K562 (cell line): ENCODE measurements around the gene VDAC2. TPM values are rescaled to one million over a fixed set of nuclear protein-coding genes. Genes with fewer than 3 reads are reported as not detected.
A peak's percentile ranks its signal among the peaks of the same experiment; 100 is the strongest.

Experiments
- CCNT2 ChIP-seq: IDR thresholded peaks from 2 replicates; pipeline ENCODE4 v1.6.1; 2011; ENCODE audit warnings: borderline replicate concordance, low read depth, mild to moderate bottlenecking, moderate library complexity, mixed read lengths, low read length; ENCODE audit not compliant: insufficient read length; ENCODE audit errors: extremely low read depth
- NFE2 ChIP-seq: IDR thresholded peaks from 2 replicates; pipeline ENCODE4 v1.6.1; 2014; ENCODE audit warnings: antibody characterized with exemption, low read depth
- NFRKB ChIP-seq: fragments of 450-650 bp; IDR thresholded peaks from 2 replicates; pipeline ENCODE4 v1.6.1; 2016; ENCODE audit warnings: low read depth
- NR4A1 ChIP-seq, 2 experiments: fragments of 250-450 bp in 1 of 2; fragments of 450-650 bp in 1 of 2; sonication (Bioruptor Pico) in 1 of 2; IDR thresholded peaks; 2 replicates each; pipeline versions ENCODE4 v1.4.0 to v1.6.1; 2016 to 2020; ENCODE audit warnings: mild to moderate bottlenecking in 2 of 2, missing compliant biosample characterization in 1 of 2, missing genetic modification characterization in 1 of 2, moderate library complexity in 1 of 2
- PKNOX1 ChIP-seq: fragments of 450-650 bp; IDR thresholded peaks from 2 replicates; pipeline ENCODE4 v1.6.1; 2016
- POLR2A ChIP-seq: fragments of 450-650 bp; conservative IDR thresholded peaks from 2 replicates; pipeline ENCODE4 v1.6.1; 2016
- RBM22 ChIP-seq: fragments of 200-400 bp; formaldehyde crosslinking; IDR thresholded peaks from 2 replicates; pipeline ENCODE4 v1.6.1; 2018; ENCODE audit warnings: low read length, low read depth; ENCODE audit not compliant: poor library complexity, severe bottlenecking
- SOX6 ChIP-seq: fragments of 450-650 bp; IDR thresholded peaks from 2 replicates; pipeline ENCODE4 v1.6.1; 2014; ENCODE audit warnings: mild to moderate bottlenecking
- STAG1 ChIP-seq: sonication (generic); formaldehyde crosslinking; IDR thresholded peaks from 2 replicates; pipeline ENCODE4 v1.5.0; 2020; ENCODE audit warnings: missing genetic modification reagents, borderline replicate concordance
- TAF1 ChIP-seq: IDR thresholded peaks from 2 replicates; pipeline ENCODE4 v1.6.1; 2011; ENCODE audit warnings: mild to moderate bottlenecking, low read length, moderate library complexity; ENCODE audit not compliant: insufficient read depth, control insufficient read depth, severe bottlenecking; ENCODE audit errors: extremely low read depth
- TAF7 ChIP-seq: fragments of 450-650 bp; IDR thresholded peaks from 2 replicates; pipeline ENCODE4 v1.6.1; 2016; ENCODE audit warnings: missing genetic modification characterization, missing compliant biosample characterization
- TOE1 ChIP-seq, 2 experiments: fragments of 450-650 bp in 1 of 2; sonication (generic) in 1 of 2; formaldehyde crosslinking in 1 of 2; IDR thresholded peaks; 2 replicates each; pipeline versions ENCODE4 v1.7.1 to v1.8.0; 2016 to 2022; ENCODE audit warnings: borderline replicate concordance in 2 of 2, mild to moderate bottlenecking in 2 of 2, antibody characterized with exemption in 1 of 2, inconsistent platforms in 1 of 2, low read depth in 1 of 2, missing genetic modification reagents in 1 of 2, moderate library complexity in 1 of 2
- ZBTB40 ChIP-seq, 2 experiments: fragments of 450-650 bp in 1 of 2; sonication (generic) in 1 of 2; formaldehyde crosslinking in 1 of 2; IDR thresholded peaks; 2 replicates each; pipeline versions ENCODE4 v1.7.1 to v1.9.0; 2016 to 2022; ENCODE audit warnings: inconsistent platforms in 1 of 2, mild to moderate bottlenecking in 1 of 2, missing genetic modification reagents in 1 of 2
- ZNF217 ChIP-seq: sonication (generic); formaldehyde crosslinking; IDR thresholded peaks from 2 replicates; pipeline ENCODE4 v1.8.0; 2022; ENCODE audit warnings: mild to moderate bottlenecking, missing genetic modification reagents
- ZNF431 ChIP-seq: sonication (generic); formaldehyde crosslinking; IDR thresholded peaks from 2 replicates; pipeline ENCODE4 v1.8.0; 2022; ENCODE audit warnings: mild to moderate bottlenecking, missing genetic modification reagents
- ZNF707 ChIP-seq: fragments of 250-450 bp; sonication (Bioruptor Pico); conservative IDR thresholded peaks from 2 replicates; pipeline ENCODE4 v1.8.0; 2022; ENCODE audit warnings: inconsistent platforms, mild to moderate bottlenecking, moderate library complexity
- ZNF76 ChIP-seq: fragments of 250-450 bp; sonication (Bioruptor Pico); IDR thresholded peaks from 2 replicates; pipeline ENCODE4 v1.4.0; 2020; ENCODE audit warnings: mild to moderate bottlenecking, moderate library complexity, borderline replicate concordance
- polyA plus RNA-seq, 8 experiments: library from polyadenylated mRNA; depleted of rRNA in 4 of 8; stranded (reverse) in 5 of 8; unstranded in 3 of 8; fragments of >200 nt; fragmentation: Nextera tagmentation in 2 of 8; fragmentation: Illumina TruSeq in 1 of 8; extraction: Ambion mirVana in 2 of 8; extraction: Trizol in 1 of 8; gene quantifications; 2 replicates each; pipeline versions ENCODE4 v1.2.1 to v1.2.3, GENCODE V29; 2011 to 2014; ENCODE audit warnings: inconsistent platforms in 1 of 8, missing spikeins in 1 of 8
- total RNA-seq, 7 experiments: library from RNA; depleted of rRNA in 6 of 7; stranded (reverse); fragments of >200 nt in 6 of 7; fragmentation: Illumina TruSeq in 2 of 7; extraction: Trizol in 2 of 7; gene quantifications; 2 replicates each; pipeline versions ENCODE4 v1.2.1 to v1.2.3, GENCODE V29; 2011 to 2021; ENCODE audit warnings: low replicate concordance in 1 of 7

VDAC2 gene
- total and polyA plus RNA-seq, 9 of the 15 experiments (the other 6 are each of a cell fraction or from before 2014, with no cell fraction given), result 139 to 450 (median 250) TPM

- TF ChIP-seq ZBTB40 (IDR thresholded peaks at IDR 0.05) (peak; percentile 38; the same call in 1 of the 2 replicates), ZBTB40 (CRISPR knock-in tag; IDR thresholded peaks at IDR 0.05) (no peak), SOX6 (no peak), ZNF431 (CRISPR knock-in tag) (0 out of 2 replicates have a peak, but pooled peaks have one; percentile 29), TOE1 (IDR thresholded peaks at IDR 0.05; ENCODE audit: borderline replicate concordance) (no peak), TOE1 (CRISPR knock-in tag; IDR thresholded peaks at IDR 0.05; ENCODE audit: borderline replicate concordance, low read depth) (no peak), TAF1 (peak; percentile 64), ZNF707 (CRISPR knock-in tag) (no peak), NFE2 (0 out of 2 replicates have a peak, but pooled peaks have one; percentile 3), TAF7 (tag) (no peak), PKNOX1 (0 out of 2 replicates have a peak, but pooled peaks have one; percentile 5), NFRKB (0 out of 2 replicates have a peak, but pooled peaks have one; percentile 36), ZNF76 (CRISPR knock-in tag) (no peak), RBM22 (peak; percentile 68), CCNT2 (peak; percentile 37), STAG1 (no peak), POLR2A (peak; percentile 64), ZNF217 (CRISPR knock-in tag) (no peak), NR4A1 (CRISPR knock-in tag; IDR thresholded peaks at IDR 0.05) (no peak), NR4A1 (tag; IDR thresholded peaks at IDR 0.05) (no peak)
These were observed 23.6 kb downstream of the VDAC2 start (continued) for GRCh38 chr10:75234017-75234682.
